B cell (primary cell): Measurements from ENCODE around the gene SURF2. TPM values are rescaled to one million over a fixed set of nuclear protein-coding genes. Genes with fewer than 3 reads are reported as not detected.
A peak's percentile ranks its signal among the peaks of the same experiment; 100 is the strongest.

ENCODE experiments used
- ATAC-seq: fragments of 200-7000 bp; cut with Tn5 transposase; one replicate; pipeline ENCODE4 v1.10.0; 2021; ENCODE audit warnings: low read depth, mild to moderate bottlenecking, moderate number of reproducible peaks, moderate library complexity
- CTCF ChIA-PET: fragments of 350-600 bp; sonication (Branson Sonifier 250); formaldehyde crosslinking; loops from one replicate; lab custom pipeline; 2021; ENCODE audit warnings: antibody characterized with exemption, inconsistent platforms; lab: Charles Lee
- POLR2A ChIA-PET: fragments of 350-600 bp; sonication (Branson Sonifier 250); formaldehyde crosslinking; loops from one replicate; lab custom pipeline; 2021; ENCODE audit warnings: antibody characterized with exemption; lab: Charles Lee
- DNase-seq: peaks from one replicate; pipeline ENCODE4 v3.0.0; 2013
- H2AFZ ChIP-seq: 2 replicates; pipeline ENCODE4 v1.6.1; 2012; ENCODE audit warnings: mild to moderate bottlenecking, low read depth, low read length; ENCODE audit not compliant: insufficient read depth, poor library complexity, severe bottlenecking
- H3K27ac ChIP-seq, 2 donors: 1 replicate in 1 of 2; 2 replicates in 1 of 2; pipeline ENCODE4 v1.5.1; 2012 to 2013; ENCODE audit warnings: low read length in 2 of 2, mild to moderate bottlenecking in 2 of 2, moderate library complexity in 1 of 2
- H3K27me3 ChIP-seq, 4 experiments: fragments of 200-600 bp in 1 of 4; sonication (generic) in 1 of 4; replicated peaks in 1 of 4; 1 replicate in 2 of 4; 2 replicates in 2 of 4; pipeline versions ENCODE4 v1.6.1 to v1.7.0; 2013 to 2016; ENCODE audit warnings: low read length in 3 of 4, mild to moderate bottlenecking in 2 of 4, mixed read lengths in 1 of 4, moderate library complexity in 1 of 4; ENCODE audit not compliant: insufficient read depth in 4 of 4, control insufficient read depth in 3 of 4; ENCODE audit errors: control extremely low read depth in 1 of 4
- H3K36me3 ChIP-seq, 2 experiments: replicated peaks in 1 of 2; 1 replicate in 1 of 2; 2 replicates in 1 of 2; pipeline versions ENCODE4 v1.6.1 to v1.7.1; 2013; ENCODE audit warnings: low read length in 1 of 2; ENCODE audit not compliant: insufficient read depth in 2 of 2, control insufficient read depth in 1 of 2; ENCODE audit errors: control extremely low read depth in 1 of 2, extremely low read depth in 1 of 2
- H3K4me1 ChIP-seq, 2 donors: fragments of 200-600 bp in 1 of 2; sonication (generic) in 1 of 2; 1 replicate in 1 of 2; 2 replicates in 1 of 2; pipeline versions ENCODE4 v1.5.1 to v1.6.1; 2013 to 2017; ENCODE audit warnings: low read length in 2 of 2; ENCODE audit not compliant: control insufficient read depth in 2 of 2, insufficient read depth in 2 of 2
- H3K4me2 ChIP-seq: replicated peaks from 2 replicates; pipeline ENCODE3; 2012; ENCODE audit warnings: mild to moderate bottlenecking, low read depth, low read length; ENCODE audit not compliant: poor library complexity, severe bottlenecking
- H3K4me3 ChIP-seq, 5 experiments: fragments of 200-600 bp in 1 of 5; sonication (generic) in 1 of 5; 1 replicate in 3 of 5; 2 replicates in 2 of 5; pipeline versions ENCODE4 v1.5.1 to v1.7.0; 2011 to 2016; ENCODE audit warnings: low read length in 4 of 5, mild to moderate bottlenecking in 4 of 5, low read depth in 2 of 5, control low read depth in 1 of 5, moderate library complexity in 1 of 5; ENCODE audit not compliant: insufficient read depth in 1 of 5; ENCODE audit errors: control extremely low read depth in 1 of 5, extremely low read depth in 1 of 5
- H3K79me2 ChIP-seq: fragments of 200-600 bp; sonication (generic); one replicate; pipeline ENCODE4 v1.6.0; 2016; ENCODE audit warnings: low read length; ENCODE audit not compliant: control insufficient read depth, insufficient read depth
- H3K9ac ChIP-seq: fragments of 200-600 bp; sonication (generic); 2 replicates; pipeline ENCODE4 v1.6.1; 2017; ENCODE audit warnings: mild to moderate bottlenecking, low read length, moderate library complexity
- H3K9me3 ChIP-seq, 3 donors: one replicate each; pipeline versions ENCODE4 v1.6.1 to v1.7.1; 2013; ENCODE audit warnings: low read length in 2 of 3; ENCODE audit not compliant: control insufficient read depth in 2 of 3, insufficient read depth in 1 of 3; ENCODE audit errors: control extremely low read depth in 1 of 3
- H4K20me1 ChIP-seq: 2 replicates; pipeline ENCODE4 v1.6.0; 2012; ENCODE audit warnings: mild to moderate bottlenecking, low read length; ENCODE audit not compliant: insufficient read depth, control insufficient read depth, poor library complexity, severe bottlenecking
- H3K27ac Mint-ChIP-seq: one replicate; pipeline ENCODE4 v1.8.0; 2021; ENCODE audit warnings: mixed read lengths
- H3K27me3 Mint-ChIP-seq: one replicate; pipeline ENCODE4 v1.8.0; 2021; ENCODE audit warnings: mixed read lengths
- H3K4me1 Mint-ChIP-seq: one replicate; pipeline ENCODE4 v1.8.0; 2021; ENCODE audit warnings: mixed read lengths
- H3K4me3 Mint-ChIP-seq: one replicate; pipeline ENCODE4 v1.8.0; 2021; ENCODE audit warnings: mixed read lengths
- H3K9me3 Mint-ChIP-seq: one replicate; pipeline ENCODE4 v1.8.0; 2022; ENCODE audit warnings: mixed read lengths; ENCODE audit not compliant: insufficient read depth
- CTCF ChIP-seq: fragments of 200-600 bp; IDR thresholded peaks from one replicate; pipeline ENCODE4 v1.8.0; 2022; ENCODE audit warnings: antibody characterized with exemption, mild to moderate bottlenecking
- EZH2 ChIP-seq: IDR thresholded peaks from 2 replicates; pipeline ENCODE4 v1.6.1; 2012; ENCODE audit warnings: borderline replicate concordance, low read depth, mild to moderate bottlenecking, moderate library complexity, low read length; ENCODE audit not compliant: insufficient read depth, poor library complexity, severe bottlenecking
- WGBS: methylation state at CpG from one replicate; pipeline ENCODE4 v1.1.5; 2013; ENCODE audit warnings: missing lambda C conversion rate; ENCODE audit not compliant: insufficient coverage; 5-methylcytosine and 5-hydroxymethylcytosine counted together
- intact Hi-C: fragments of 100-400 bp; cut with micrococcal nuclease; formaldehyde crosslinking; loops from one replicate; pipeline ENCODE4 v1.10.0; 2022
- polyA plus RNA-seq: library from polyadenylated mRNA; depleted of rRNA; stranded (reverse); fragments of >200 nt; gene quantifications from 2 replicates; pipeline ENCODE4 v1.2.3, GENCODE V29; 2012
- total RNA-seq, 2 donors: library from RNA; stranded (reverse); fragments of 120-200 nt in 1 of 2; gene quantifications; 1 replicate in 1 of 2; 2 replicates in 1 of 2; pipeline versions ENCODE4 v1.2.3 to v1.2.4, GENCODE V29; 2013 to 2022

Gene SURF2
- total and polyA plus RNA-seq, 2 donors (not counting 1 experiment from before 2014, with no cell fraction given): 17.1 to 17.3 TPM

GRCh38 chr9:133370685-133371084, 14.3 kb downstream of the SURF2 start:
- H3K9me3 Mint-ChIP-seq: no peaks in the 10 kb centered on the region
- peaks cover 57% of the 10 kb centered on the region for H3K4me1 Mint-ChIP-seq
- TF ChIP-seq CTCF: no peak
- no peak for TF ChIP-seq EZH2
- DNase-seq (no peak), ATAC-seq (no peak)
- H3K9ac ChIP-seq: no peak overlapping the region
- H3K27ac Mint-ChIP-seq: peak overlapping the region; percentile 22
- POLR2A ChIA-PET: no interaction called here
- peak overlapping the region; percentile 18 for H3K4me3 Mint-ChIP-seq
- H4K20me1 ChIP-seq: peaks cover 98% of the 10 kb centered on the region
- H3K4me2 ChIP-seq: peak overlapping the region; percentile 41
- CTCF ChIA-PET: interaction anchor here (1.0 to 2.5 kb wide), 3 partner anchors 14 to 184 kb away, joined by 3 to 11 read pairs (median 7); partner anchors contain the start of genes SURF1 and SURF2
- H3K4me3 ChIP-seq: no peak overlapping the region
- no peaks in the 10 kb centered on the region for H3K27me3 Mint-ChIP-seq
- peaks cover 100% of the 10 kb centered on the region for H3K79me2 ChIP-seq
- 69% methylated on average over 5 of the region's 9 CpGs for WGBS
- peak overlapping the region in 1 of 2 donors; percentile 51 for H3K27ac ChIP-seq
- H3K27me3 ChIP-seq: no peaks in the 10 kb centered on the region
- intact Hi-C loops: no loop called here
- H3K4me1 ChIP-seq: peaks cover 33 to 52% of the 10 kb centered on the region in 2 donors
- no peak overlapping the region for H2AFZ ChIP-seq
- peaks cover 0 to 48% of the 10 kb centered on the region in 2 experiments for H3K36me3 ChIP-seq
- no peaks in the 10 kb centered on the region for H3K9me3 ChIP-seq

- Histone ChIP-seq H3K4me2 (peak overlapping the region; percentile 41), H3K4me3 (no peak overlapping the region), H3K79me2 (peaks cover 96% of the 10 kb centered on the region), H2AFZ (no peak overlapping the region), H4K20me1 (peaks cover 92% of the 10 kb centered on the region), H3K9ac (peak overlapping the region; percentile 11), H3K27me3 (no peaks in the 10 kb centered on the region), H3K9me3 (no peaks in the 10 kb centered on the region), H3K36me3 (peaks cover 0 to 42% of the 10 kb centered on the region in 2 experiments), H3K27ac (peak overlapping the region; percentile 5 to 51), H3K4me1 (peaks cover 33 to 52% of the 10 kb centered on the region in 2 donors)
- DNase-seq: no peak
- CTCF ChIA-PET: interaction anchor here (1.0 to 2.5 kb wide), 3 partner anchors 15 to 185 kb away, joined by 3 to 11 read pairs (median 7); partner anchors contain the start of genes SURF1 and SURF2
- 37% methylated on average over 11 of the region's 12 CpGs for WGBS
- no peaks in the 10 kb centered on the region for H3K27me3 Mint-ChIP-seq
- peaks cover 57% of the 10 kb centered on the region for H3K4me1 Mint-ChIP-seq
- no peaks in the 10 kb centered on the region for H3K9me3 Mint-ChIP-seq
- intact Hi-C loops: no loop called here
- TF ChIP-seq EZH2: no peak
- TF ChIP-seq CTCF: no peak
- peak overlapping the region; percentile 0 for H3K27ac Mint-ChIP-seq
- ATAC-seq: no peak
- peak overlapping the region; percentile 18 for H3K4me3 Mint-ChIP-seq
- POLR2A ChIA-PET: no interaction called here
Measured at GRCh38 chr9:133371261-133371711, 14.9 kb downstream of the SURF2 start.
